Ramos (cell line): ENCODE data around the gene NDUFAF2.
"Not testable (repeated sequence)": the region's sequence is repeated elsewhere in the genome, so short reads cannot be mapped to it uniquely, and the experiment has no call there.

Experiments
- in situ Hi-C: fragments of 300-500 bp; cut with MboI; formaldehyde crosslinking; loops from one replicate; pipeline ENCODE4 v1.14.3; 2022; ENCODE audit warnings: low sequenced_read_pairs; ENCODE audit not compliant: unreplicated experiment

Gene NDUFAF2

DNA sequence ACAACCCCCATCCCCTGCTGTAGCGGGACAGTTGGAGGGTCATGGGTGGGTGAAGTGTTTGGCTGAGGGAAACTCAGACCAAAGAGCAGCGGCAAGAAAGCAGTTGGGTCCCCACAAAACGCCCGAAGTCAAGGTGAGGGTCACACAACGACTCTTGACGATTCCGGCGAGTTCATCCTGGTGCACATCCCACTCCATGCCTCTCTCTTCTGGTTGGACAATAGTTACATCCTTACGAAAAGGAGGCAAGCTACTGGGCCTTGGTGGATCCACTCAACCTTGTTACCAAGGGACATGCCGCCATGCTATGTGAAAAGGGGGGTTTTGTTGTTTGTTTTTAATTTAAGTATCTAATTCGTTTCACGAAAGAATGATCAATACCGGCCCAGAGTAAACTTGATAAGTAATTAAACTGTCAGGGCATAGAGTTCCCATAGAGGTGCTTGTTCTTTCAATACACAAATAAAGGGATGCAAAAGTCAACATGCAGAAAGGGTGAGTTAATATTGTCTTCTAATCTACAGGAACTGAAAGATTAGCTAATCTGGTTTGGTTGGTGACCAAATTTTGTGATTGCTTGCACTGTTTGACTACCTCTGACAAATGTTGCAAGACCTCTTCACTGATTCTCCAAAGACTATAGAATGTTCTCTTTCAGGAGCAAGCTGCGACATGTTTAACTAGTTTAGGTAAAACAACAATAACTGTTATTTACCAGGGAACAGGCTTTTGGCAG lies 218.0 kb downstream of the NDUFAF2 start:
- in situ Hi-C loops = no loop called here

DNA sequence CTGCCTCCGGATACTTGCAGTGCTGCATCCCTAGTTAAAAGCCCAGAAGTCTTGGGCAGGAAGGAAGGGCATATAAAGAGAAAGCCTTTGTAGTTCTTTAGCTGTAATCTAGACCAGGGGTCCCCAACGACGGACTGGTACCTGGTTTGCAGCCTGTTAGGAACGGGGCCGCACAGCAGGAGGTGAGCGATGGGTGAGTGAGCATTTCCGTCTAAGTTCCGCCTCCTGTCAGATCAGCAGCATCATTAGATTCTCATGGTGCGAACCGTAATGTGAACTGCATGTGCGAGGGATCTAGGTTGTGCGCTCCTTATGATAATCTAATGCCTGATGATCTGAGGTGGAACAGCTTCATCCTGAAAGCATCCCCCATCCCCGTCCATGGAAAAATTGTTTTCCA lies 218.9 kb downstream of the NDUFAF2 start:
- in situ Hi-C loops = no loop called here

DNA sequence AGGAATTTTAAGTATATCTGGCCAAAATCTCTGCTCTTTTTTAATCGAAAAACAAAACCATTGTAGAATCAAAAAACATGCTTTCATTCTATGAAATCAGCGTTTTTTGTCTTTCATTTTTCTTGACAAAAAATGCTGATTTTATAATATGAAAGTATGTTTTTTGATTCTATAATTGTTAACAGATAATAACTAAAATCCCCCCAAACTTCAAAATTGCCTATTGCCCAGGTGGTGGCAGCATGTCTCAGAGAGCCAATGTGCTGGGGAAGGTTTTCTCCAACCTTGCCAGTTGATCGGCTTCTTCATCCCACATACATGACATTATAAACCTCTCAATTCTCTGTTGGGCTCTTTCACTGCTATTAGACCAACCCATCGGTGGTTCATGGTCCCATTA lies 222.4 kb downstream of the NDUFAF2 start:
- in situ Hi-C loops = no loop called here

DNA sequence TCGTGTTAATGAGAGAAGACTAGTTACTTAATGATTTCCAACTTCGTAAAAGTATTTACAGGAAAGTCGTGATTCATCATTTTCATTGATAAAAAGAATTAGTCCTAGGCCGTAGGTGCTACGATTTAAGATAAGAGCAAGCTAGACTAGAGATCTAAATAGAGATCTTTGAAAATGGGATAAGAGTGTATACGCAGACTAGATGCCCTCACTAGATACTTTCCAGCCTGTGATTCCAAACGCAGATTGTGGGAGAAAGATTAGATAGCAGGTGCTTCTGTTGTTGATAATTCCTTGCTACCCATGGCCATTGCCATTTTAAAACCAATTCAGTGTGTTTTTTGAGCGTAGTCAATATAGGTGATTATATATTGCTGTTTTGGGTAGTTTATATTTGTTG lies 223.9 kb downstream of the NDUFAF2 start:
- in situ Hi-C loops = no loop called here

DNA sequence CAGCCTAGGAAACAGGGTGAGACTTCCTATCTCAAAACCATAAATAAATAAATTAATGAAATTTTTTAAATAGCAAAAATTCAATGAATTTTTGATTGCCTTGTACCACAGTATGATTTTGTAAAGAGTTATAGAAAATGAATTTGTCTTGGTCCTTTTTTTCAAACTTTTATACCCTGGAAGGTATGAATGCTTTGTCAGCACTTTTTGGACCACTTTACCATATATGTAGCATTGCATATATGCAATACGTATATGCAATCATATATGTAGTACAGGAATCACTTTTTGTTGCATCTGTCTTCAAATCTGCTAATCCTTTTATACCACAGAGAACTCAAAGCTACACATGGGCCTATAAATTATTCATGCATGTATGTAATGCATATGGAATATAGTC lies 226.5 kb downstream of the NDUFAF2 start:
- in situ Hi-C loops = no loop called here

DNA sequence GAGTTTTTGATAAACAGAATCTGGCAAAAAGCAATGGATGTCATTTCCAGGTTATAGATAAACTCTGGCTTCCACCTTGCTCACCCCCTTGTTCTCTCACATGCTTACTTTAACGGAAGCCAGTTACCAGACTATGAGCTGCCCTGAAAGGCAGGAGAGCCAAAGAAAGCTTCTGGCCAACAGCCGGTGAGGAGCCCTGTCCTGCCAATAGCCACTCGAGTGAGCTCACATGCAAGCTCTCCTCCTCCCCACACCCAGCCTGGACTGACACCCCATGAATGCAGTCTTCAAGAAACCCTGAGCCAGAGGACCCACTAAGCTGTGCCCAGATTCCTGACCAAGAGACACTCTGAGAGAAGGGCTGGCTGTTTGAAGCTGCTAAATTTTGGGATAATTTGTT lies 231.6 kb downstream of the NDUFAF2 start:
- in situ Hi-C loops = no loop called here

DNA sequence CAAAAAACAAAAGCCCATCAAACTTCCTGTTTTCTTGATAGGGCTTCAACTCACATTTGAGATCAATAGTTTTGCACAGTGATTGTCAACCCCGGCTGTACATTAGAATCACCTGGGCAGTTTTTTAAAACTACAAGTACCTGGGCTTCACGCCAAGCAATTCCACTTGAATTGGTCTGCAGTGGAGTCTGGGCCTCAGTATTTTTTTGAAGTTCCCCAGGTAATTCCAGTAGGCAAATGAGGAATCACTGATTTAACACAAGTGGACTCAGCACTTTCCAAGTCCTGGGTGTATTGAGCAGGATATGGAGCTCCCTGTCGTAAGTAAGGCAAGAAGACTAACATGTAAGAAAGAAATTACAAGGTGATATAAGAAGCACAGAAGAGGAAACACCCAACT lies 232.1 kb downstream of the NDUFAF2 start:
- in situ Hi-C loops = no loop called here

DNA sequence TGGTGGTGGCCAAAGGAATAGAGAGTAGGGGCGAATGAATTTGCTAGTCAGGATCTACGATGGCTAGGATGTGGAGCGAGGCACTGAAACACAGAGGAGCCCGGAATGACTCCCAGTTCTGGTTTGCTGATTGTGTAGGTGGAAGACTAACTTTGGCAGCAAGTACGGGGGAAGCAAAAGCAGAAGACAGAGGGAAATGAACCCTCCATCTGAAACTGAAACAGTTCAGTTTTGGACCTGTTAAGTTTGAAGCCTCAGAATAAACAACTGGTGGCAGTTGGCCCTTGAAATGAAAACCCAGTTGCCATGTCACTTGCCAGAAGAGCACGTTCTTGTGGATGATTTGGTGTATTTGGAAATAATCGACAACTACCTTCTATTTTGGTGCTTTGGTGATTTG lies 232.7 kb downstream of the NDUFAF2 start:
- in situ Hi-C loops = no loop called here

DNA sequence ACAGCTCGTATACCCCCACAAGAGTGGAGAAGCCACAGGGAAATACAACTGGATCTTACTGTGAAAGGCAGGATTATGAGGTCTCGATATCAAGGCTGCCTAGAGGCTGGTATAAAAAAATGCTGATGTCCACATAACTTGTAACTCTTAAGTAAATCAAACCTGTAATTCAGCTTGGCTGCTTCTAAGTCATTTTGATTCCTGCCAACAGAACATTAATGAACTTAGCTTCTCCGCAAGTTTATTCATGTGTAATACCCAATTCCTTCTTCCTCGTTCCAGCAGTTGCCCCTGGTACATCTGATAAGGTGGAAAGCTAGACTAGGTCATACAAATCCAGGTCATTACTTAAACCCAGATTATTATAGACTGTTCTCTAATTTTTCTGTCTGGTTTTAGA lies 233.7 kb downstream of the NDUFAF2 start:
- in situ Hi-C loops = no loop called here

DNA sequence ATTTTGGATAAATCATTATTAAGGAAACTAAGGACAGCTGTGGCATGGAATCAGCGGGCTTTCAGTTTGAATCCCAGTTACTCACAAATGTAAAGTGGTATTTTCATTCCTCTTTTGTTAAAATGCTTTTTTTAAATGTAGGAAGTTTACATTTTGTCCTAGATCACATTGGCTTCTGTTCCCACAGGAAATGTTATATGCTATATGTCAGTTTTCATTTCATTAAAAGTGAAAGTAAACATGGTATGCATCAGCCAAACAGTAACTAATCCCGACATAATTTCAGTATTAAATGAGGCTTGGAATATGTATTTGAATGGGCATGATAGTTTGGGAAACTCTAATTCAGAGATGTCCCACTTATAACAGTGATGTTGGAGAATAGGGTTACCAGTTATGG lies 235.9 kb downstream of the NDUFAF2 start:
- in situ Hi-C loops = no loop called here

DNA sequence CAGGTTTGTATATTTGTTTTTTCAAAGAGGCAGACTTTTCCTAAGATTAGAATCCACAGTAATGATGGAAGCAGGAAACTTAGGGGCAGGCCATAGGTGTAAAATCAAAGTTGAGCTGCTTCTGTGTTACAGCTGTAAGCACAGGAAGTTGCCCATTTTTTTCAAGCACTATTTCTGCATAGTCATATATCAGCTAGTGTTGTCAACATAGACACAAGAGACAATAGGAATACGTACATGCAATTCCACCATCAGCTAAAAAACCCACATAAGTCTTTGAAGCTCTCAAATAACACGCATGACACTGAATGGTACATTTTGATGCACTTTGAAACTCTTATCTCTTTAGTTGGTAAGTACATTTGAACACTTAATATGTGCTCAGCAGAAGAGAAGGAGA lies 237.4 kb downstream of the NDUFAF2 start:
- in situ Hi-C loops = no loop called here

DNA sequence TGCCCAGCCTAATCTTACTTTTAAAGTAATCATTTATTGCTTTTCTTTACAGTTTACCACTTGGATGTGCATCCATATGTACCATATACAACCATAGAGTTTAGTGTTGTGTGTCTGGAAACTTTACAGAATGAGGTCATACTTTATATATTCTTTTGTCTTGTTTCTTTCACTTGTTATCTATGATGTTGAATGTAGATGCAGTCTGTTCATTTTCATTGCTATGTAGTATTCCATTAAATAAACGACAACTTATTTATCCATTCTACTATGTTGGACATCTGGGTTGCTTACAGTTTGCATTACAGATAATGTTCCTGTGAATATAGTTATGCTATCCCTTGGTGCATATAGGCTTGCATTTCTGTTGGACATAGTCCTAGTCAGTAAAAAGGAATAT lies 238.5 kb downstream of the NDUFAF2 start:
- in situ Hi-C loops = no loop called here

DNA sequence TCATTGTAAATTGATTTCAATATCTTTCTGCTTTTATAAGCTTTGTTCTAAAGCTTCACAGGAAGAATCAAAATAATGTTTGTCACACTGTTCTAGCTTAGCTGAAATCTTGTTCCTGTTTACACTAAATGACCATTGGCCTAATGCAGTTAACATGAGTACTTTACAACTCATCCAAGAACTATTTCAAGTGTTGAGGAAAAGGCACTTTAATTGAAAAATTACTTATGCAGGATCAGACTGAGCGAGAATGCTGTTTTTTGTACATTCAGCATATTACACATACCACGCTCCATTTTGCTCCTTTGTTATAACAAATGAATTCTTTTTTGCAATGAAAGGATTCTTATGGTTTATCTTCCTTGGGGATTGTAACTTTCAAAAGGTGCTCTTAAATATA lies 239.7 kb downstream of the NDUFAF2 start:
- in situ Hi-C loops = no loop called here

DNA sequence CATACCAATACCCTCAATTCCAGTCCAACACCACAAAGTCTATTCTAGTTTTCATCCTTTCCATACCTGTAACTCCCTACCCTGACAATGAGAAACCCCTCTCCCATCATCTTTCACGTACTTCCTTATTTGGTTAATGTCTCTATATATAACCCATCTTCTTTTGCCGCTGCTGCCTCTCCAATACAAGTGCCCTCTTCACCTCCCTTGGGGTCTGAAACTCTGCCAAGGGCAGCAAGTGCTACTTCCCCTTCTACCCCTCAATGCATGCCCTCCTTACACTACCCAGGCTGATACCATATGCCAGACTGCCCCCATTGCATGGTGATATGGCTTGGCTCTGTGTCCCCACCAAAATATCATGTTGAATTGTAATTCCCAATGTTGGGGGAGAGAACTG lies 241.6 kb downstream of the NDUFAF2 start:
- in situ Hi-C loops = no loop called here

DNA sequence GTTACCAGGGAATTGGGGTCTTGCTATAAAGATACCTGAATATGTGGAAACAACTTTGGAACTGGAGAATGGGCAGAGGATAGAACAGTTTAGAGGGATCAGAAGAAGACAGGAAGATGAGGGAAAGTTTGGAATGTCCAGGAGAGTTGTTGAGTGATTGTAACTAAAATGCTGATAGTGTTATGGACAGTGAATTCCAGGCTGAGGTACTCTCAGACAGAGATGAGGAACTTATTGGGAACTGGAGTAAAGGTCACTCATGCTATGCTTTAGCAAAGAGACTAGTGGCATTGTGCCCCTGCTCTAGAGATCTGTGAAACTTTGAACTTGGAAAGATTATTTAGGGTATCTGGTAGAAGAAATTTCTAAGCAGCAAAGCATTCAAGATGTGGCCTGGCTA lies 242.3 kb downstream of the NDUFAF2 start:
- in situ Hi-C loops = not testable (repeated sequence)

DNA sequence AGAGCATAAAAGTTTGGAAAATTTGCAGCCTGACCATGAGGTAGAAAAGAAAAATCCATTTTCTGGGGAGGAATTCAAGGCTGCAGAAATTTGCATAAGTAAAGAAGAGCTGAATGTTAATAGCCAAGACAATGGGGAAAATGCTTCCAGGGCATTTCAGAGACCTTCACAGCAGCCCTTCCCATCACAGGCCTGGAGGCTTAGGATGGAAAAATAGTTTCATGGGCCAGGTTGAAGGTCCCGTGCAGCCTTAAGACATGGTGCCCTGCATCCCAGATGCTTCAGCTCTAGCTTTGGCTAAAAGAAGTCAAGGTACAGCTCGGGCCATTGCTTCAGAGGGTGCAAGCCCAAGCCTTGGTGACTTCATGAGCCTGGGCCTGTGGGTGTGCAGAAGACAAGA lies 242.8 kb downstream of the NDUFAF2 start:
- in situ Hi-C loops = not testable (repeated sequence)

DNA sequence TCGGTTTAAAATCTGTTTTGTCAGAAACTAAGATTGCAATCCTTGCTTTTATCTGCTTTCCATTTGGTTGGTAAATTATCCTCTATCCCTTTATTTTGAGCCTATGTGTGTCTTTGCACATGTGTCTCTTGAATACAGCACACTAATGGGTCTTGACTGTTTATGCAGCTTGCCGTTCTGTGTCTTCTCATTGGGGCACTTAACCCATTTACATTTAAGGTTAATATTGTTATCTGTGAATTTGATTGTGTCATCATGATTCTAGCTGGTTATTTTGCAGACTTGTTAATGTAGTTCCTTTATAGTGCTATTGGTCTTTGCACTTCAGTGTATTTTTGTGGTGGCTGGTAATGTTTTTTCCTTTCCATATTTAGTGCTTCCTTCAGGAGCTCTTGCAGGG lies 253.6 kb downstream of the NDUFAF2 start:
- in situ Hi-C loops = no loop called here

DNA sequence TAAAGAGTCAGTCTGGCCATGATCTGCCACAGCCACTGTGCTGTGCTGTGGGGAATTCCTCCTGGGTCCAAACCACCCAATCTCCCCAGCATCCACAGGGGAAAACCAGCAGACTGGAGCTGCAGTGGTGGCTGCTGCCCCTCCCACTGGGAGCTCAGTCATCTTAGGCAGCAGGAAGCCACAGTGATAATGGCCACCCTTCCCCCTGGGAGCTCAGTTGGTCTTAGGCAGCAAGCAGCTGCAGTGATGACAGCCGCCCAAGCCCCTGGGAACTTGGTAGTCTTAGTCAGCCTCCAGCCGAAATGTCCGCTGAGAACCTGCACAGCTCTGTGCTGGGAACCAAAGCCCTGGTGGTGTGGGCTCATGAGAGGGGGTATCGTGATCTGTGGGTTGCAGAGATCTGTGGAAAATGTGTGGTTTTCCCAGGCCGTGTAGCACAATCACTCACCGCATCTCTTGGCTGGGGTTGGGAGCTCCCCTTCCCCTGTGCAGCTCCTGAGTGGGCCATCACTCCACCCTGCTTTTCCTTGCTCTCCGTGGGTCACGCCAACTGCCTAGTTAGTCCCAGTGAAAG lies 255.7 kb downstream of the NDUFAF2 start:
- in situ Hi-C loops = no loop called here

DNA sequence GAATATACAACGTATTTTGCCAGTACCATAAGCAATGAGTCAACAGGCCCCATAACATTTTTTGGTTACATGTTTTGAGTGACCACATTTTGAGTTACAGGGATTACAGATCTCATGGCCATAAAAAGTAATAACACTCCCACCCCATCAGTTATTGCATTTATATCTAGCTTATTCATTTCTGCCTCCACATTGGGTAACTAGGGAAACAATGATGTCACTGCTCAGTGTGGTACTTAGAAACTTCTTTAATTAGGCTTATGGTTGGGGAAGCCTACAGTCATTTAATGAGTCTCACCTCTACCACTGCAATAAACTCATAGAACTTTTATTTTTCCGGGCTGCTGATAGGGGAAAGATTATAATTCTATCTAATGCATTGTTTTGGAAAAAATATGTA lies 257.2 kb downstream of the NDUFAF2 start:
- in situ Hi-C loops = no loop called here
